ENCODE measurements around the gene GNG7. TPM values are rescaled to one million over a fixed set of nuclear protein-coding genes. Genes with fewer than 3 reads are reported as not detected.
A peak's percentile ranks its signal among the peaks of the same experiment; 100 is the strongest.

GNG7 gene
- total and polyA plus RNA-seq, 7 donors = 1.2 to 8.0 (median 2.6) TPM

DNA sequence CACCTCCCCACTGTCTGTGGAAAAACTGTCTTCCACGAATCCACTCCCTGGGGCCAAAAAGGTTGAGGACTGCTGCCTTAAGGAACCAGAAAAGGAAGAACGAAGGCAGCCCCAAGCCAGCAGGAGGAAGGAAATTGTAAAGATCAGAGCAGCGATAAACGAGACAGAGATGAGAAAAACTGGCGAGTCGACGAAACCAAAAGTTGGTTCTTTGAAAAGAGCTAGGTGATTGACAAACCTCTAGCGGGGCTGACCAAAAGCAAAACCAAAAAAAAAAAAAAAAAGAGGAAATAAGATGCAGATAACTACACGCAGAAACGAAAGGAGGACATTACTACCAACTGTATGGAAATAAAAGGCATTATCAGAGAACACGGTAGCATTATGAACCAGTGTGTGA, 149.6 kb downstream of the GNG7 start:
- Histone ChIP-seq H3K36me3 (no peaks in the 10 kb centered on the region), H3K4me3 (peak overlapping the region in 3 of 4 donors; percentile 17 to 28 (median 23)), H3K27ac (peak overlapping the region; percentile 49 to 68 (median 58)), H3K27me3 (no peaks in the 10 kb centered on the region), H3K9me3 (no peaks in the 10 kb centered on the region), H3K4me1 (peaks cover 0 to 39% (median 24%) of the 10 kb centered on the region in 4 donors)
- TF ChIP-seq POLR2A (IDR thresholded peaks at IDR 0.05) (no peak), POLR2AphosphoS5 (IDR thresholded peaks at IDR 0.05) (no peak), EP300 (IDR thresholded peaks at IDR 0.05) (no peak)
- TF ChIP-seq, protein P1, sequence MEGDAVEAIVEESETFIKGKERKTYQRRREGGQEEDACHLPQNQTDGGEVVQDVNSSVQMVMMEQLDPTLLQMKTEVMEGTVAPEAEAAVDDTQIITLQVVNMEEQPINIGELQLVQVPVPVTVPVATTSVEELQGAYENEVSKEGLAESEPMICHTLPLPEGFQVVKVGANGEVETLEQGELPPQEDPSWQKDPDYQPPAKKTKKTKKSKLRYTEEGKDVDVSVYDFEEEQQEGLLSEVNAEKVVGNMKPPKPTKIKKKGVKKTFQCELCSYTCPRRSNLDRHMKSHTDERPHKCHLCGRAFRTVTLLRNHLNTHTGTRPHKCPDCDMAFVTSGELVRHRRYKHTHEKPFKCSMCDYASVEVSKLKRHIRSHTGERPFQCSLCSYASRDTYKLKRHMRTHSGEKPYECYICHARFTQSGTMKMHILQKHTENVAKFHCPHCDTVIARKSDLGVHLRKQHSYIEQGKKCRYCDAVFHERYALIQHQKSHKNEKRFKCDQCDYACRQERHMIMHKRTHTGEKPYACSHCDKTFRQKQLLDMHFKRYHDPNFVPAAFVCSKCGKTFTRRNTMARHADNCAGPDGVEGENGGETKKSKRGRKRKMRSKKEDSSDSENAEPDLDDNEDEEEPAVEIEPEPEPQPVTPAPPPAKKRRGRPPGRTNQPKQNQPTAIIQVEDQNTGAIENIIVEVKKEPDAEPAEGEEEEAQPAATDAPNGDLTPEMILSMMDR (IDR thresholded peaks at IDR 0.05) = no peak
- intact Hi-C loops (cut with DNase I) = no loop called here
- 31 to 33% methylated on average over 11 of the region's 11 CpGs for WGBS, 2 donors
- DNase-seq = peak; percentile 64

DNA sequence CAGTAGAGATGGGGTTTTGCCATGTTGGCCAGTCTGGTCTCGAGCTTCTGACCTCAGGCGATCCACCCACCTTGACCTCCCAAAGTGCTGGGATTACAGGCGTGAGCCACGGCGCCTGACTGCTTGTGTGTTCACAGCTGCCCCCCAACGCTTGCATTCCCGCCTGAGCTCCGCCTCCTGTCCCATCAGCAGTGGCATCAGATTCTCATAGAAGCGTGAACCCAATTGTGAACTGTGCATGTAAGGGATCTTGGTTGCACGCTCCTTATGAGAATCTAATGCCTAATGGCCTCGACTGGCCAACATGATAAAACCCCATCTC, 150.7 kb downstream of the GNG7 start:
- Histone ChIP-seq H3K36me3 (no peaks in the 10 kb centered on the region), H3K9me3 (no peaks in the 10 kb centered on the region), H3K27ac (peak overlapping the region in 1 of 4 donors; percentile 65), H3K4me3 (no peak overlapping the region), H3K27me3 (no peaks in the 10 kb centered on the region), H3K4me1 (peaks cover 0 to 43% (median 27%) of the 10 kb centered on the region in 4 donors)
- 82 to 89% methylated on average over 11 of the region's 11 CpGs for WGBS, 2 donors
- intact Hi-C loops (cut with DNase I) = no loop called here
- DNase-seq = no peak
- TF ChIP-seq POLR2A (IDR thresholded peaks at IDR 0.05) (no peak), EP300 (IDR thresholded peaks at IDR 0.05) (no peak), POLR2AphosphoS5 (IDR thresholded peaks at IDR 0.05) (no peak)
- TF ChIP-seq, protein P1 (IDR thresholded peaks at IDR 0.05) = no peak

DNA sequence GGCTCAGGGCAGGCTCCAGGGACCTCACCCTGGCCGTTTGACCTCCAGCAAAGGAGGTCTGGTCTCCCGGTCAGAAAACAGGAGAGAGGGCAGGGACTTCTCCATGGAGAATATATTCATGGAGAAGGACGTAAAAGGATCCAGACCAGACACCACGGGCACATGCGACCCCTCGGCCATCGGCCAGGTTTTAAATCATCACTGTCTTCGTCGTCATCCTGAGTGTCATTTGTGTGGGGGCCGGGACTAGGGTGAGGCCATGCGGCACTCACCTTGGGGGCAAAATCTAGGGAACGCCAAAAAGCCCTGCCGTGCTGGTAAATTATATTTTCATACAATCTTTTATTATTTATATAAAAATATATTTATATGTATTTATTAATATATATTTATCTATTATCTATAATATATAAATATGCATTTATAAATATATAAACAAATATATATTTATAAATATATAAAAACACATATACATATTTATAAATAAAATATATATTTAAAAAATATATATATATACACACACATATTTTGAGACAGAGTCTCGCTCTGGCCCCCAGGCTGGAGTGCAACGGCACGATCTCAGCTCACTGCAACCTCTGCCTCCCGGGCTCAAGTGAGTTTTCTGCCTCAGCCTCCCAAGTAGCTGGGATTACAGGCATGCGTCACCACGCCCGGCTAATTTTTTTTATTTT, 151.2 kb downstream of the GNG7 start:
- H3K4me1 ChIP-seq = peaks cover 0 to 48% (median 30%) of the 10 kb centered on the region in 4 donors
- TF ChIP-seq POLR2AphosphoS5 (IDR thresholded peaks at IDR 0.05) (no peak), EP300 (IDR thresholded peaks at IDR 0.05) (no peak), POLR2A (IDR thresholded peaks at IDR 0.05) (no peak)
- TF ChIP-seq, protein P1 (IDR thresholded peaks at IDR 0.05) = no peak

GRCh38 chr19:2550431-2551171, 151.9 kb downstream of the GNG7 start:
- no peak overlapping the region for H3K4me3 ChIP-seq
- WGBS, 2 donors = 73 to 82% methylated on average over 21 of the region's 21 CpGs
- intact Hi-C loops (cut with DNase I) = no loop called here
- H3K36me3 ChIP-seq = no peaks in the 10 kb centered on the region
- peak; percentile 77 for DNase-seq
- H3K27me3 ChIP-seq = no peaks in the 10 kb centered on the region
- no peak for TF ChIP-seq EP300 (IDR thresholded peaks at IDR 0.05)
- no peak for TF ChIP-seq POLR2AphosphoS5 (IDR thresholded peaks at IDR 0.05)
- TF ChIP-seq, protein P1 (IDR thresholded peaks at IDR 0.05) = no peak
- TF ChIP-seq POLR2A (IDR thresholded peaks at IDR 0.05) = no peak
- H3K9me3 ChIP-seq = no peaks in the 10 kb centered on the region
- peaks cover 0 to 56% (median 37%) of the 10 kb centered on the region in 4 donors for H3K4me1 ChIP-seq
- peak overlapping the region; percentile 69 to 75 (median 71) for H3K27ac ChIP-seq

More for the DNA sequence above, 151.2 kb downstream of the GNG7 start:
- 90 to 91% methylated on average over 20 of the region's 20 CpGs for WGBS, 2 donors
- peak overlapping the region in 3 of 4 donors; percentile 69 to 75 (median 71) for H3K27ac ChIP-seq
- no peak overlapping the region for H3K4me3 ChIP-seq
- no peaks in the 10 kb centered on the region for H3K36me3 ChIP-seq
- peak; percentile 63 for DNase-seq
- intact Hi-C loops (cut with DNase I) = no loop called here
- no peaks in the 10 kb centered on the region for H3K9me3 ChIP-seq
- H3K27me3 ChIP-seq = no peaks in the 10 kb centered on the region
